Bronchial smooth muscle cell (primary cell): ENCODE results near the gene ERVV-1. TPM values are rescaled to one million over a fixed set of nuclear protein-coding genes. Genes with fewer than 3 reads are reported as not detected.

Experiments used
- total RNA-seq: library from RNA; depleted of rRNA; stranded (reverse); fragments of >200 nt; gene quantifications from 2 replicates; pipeline ENCODE4 v1.2.1, GENCODE V29; 2014

ERVV-1 gene, protein sequence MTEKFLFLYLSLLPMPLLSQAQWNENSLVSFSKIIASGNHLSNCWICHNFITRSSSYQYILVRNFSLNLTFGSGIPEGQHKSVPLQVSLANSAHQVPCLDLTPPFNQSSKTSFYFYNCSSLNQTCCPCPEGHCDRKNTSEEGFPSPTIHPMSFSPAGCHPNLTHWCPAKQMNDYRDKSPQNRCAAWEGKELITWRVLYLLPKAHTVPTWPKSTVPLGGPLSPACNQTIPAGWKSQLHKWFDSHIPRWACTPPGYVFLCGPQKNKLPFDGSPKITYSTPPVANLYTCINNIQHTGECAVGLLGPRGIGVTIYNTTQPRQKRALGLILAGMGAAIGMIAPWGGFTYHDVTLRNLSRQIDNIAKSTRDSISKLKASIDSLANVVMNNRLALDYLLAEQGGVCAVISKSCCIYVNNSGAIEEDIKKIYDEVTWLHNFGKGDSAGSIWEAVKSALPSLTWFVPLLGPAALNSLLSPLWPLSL
- total RNA-seq: not detected in 2 replicates

DNA sequence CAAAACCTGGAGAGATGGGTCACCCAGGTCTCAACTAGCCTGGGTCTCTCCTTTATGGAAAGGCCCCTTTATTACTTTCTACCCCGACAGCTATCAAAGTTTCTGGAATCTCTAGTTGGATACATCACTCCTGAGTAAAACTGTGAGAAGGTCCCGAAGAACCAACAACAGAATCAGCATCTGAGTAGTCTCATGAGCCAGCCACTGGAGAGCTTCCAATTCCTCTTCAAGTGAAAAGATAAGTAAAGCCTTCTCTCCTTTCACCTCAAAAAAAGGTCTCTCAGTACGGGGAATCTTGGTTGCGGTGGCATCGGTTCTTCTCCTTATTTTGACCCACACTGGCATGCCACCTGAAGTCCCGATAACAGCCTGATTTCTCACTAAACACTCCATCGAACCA lies at the start of gene ERVV-1:
Gene ERVV-1 (plus strand): TSS at position 301 of the 400 bp plus-strand sequence. CDS start 170 bp downstream, outside the sequence.

Other genes with a start within 250 kb of the ERVV-1 start
- 1.8 and 3.2 TPM in 2 replicates for gene ZNF600, start 227.1 kb upstream of the ERVV-1 start, total RNA-seq
- gene ZNF28, start 192.3 kb upstream of the ERVV-1 start, total RNA-seq: 7.3 and 9.4 TPM in 2 replicates
- 14.0 and 19.4 TPM in 2 replicates for gene ZNF468, start 156.3 kb upstream of the ERVV-1 start, total RNA-seq
- gene ZNF320, start 116.3 kb upstream of the ERVV-1 start, total RNA-seq: 8.0 and 8.4 TPM in 2 replicates
- gene ZNF888, start 90.5 kb upstream of the ERVV-1 start, total RNA-seq: 2.5 and 3.5 TPM in 2 replicates
- 8.6 and 9.1 TPM in 2 replicates for gene ZNF816, start 51.0 kb upstream of the ERVV-1 start, total RNA-seq
- not detected in 2 replicates for gene ERVV-2, start 30.8 kb downstream of the ERVV-1 start, total RNA-seq
- gene ZNF160, start 89.5 kb downstream of the ERVV-1 start, total RNA-seq: 21.3 and 22.7 TPM in 2 replicates
- 12.1 and 14.8 TPM in 2 replicates for gene ZNF415, start 119.0 kb downstream of the ERVV-1 start, total RNA-seq
- 6.9 and 8.8 TPM in 2 replicates for gene ZNF347, start 145.1 kb downstream of the ERVV-1 start, total RNA-seq
- 5.4 and 5.9 TPM in 2 replicates for gene ZNF665, start 179.4 kb downstream of the ERVV-1 start, total RNA-seq
- 15.0 and 17.3 TPM in 2 replicates for gene ZNF677, start 241.0 kb downstream of the ERVV-1 start, total RNA-seq
- not detected in 2 replicates for gene VN1R2, start 244.4 kb downstream of the ERVV-1 start, total RNA-seq